Endothelial cell of umbilical vein (primary cell): ENCODE results near the gene WNT4. TPM values are rescaled to one million over a fixed set of nuclear protein-coding genes. Genes with fewer than 3 reads are reported as not detected.

Experiments
- BruUV-seq: library from RNA; stranded (reverse); fragments of 400-500 nt; replicated peaks from 2 replicates; lab custom pipeline; 2021; lab: Mats Ljungman, UMichigan
- CTCF ChIA-PET: fragments of 300-600, 350-600 bp; sonication (Branson Sonifier 250); formaldehyde crosslinking; loops from one replicate; lab custom pipeline; 2021; ENCODE audit warnings: antibody characterized with exemption, inconsistent platforms; lab: Charles Lee
- POLR2A ChIA-PET: fragments of 300-600, 350-600 bp; sonication (Branson Sonifier 250); formaldehyde crosslinking; loops from one replicate; lab custom pipeline; 2021; ENCODE audit warnings: antibody characterized with exemption, inconsistent platforms; lab: Charles Lee
- DNase-seq: peaks from one replicate; pipeline ENCODE4 v3.0.0-alpha.2; 2011; ENCODE audit warnings: low read depth, low spot score
- FAIRE-seq: peaks from 2 replicates; lab custom pipeline; 2011; peaks lifted over from hg19 to GRCh38; lab: Jason Lieb, UNC
- H2AFZ ChIP-seq: 2 replicates; pipeline ENCODE4 v1.6.0; 2012; ENCODE audit warnings: low read depth, low read length, control low read depth, inconsistent platforms
- H3K27ac ChIP-seq: 2 replicates; pipeline ENCODE4 v1.5.1; 2011; ENCODE audit warnings: low read depth, mild to moderate bottlenecking, control low read depth, low read length, moderate library complexity; ENCODE audit not compliant: insufficient read depth
- H3K27me3 ChIP-seq, 2 experiments: 2 replicates each; pipeline versions ENCODE4 v1.6.0 to v1.6.1; 2011; ENCODE audit warnings: low read length in 2 of 2, mixed read lengths in 1 of 2; ENCODE audit not compliant: control insufficient read depth in 2 of 2, insufficient read depth in 2 of 2
- H3K36me3 ChIP-seq, 2 experiments: 2 replicates in 1 of 2; 3 replicates in 1 of 2; pipeline ENCODE4 v1.5.1; 2011; ENCODE audit warnings: low read length in 2 of 2, mild to moderate bottlenecking in 1 of 2, moderate library complexity in 1 of 2; ENCODE audit not compliant: control insufficient read depth in 2 of 2, insufficient read depth in 2 of 2; ENCODE audit errors: extremely low read depth in 1 of 2
- H3K4me1 ChIP-seq: 3 replicates; pipeline ENCODE4 v1.5.1; 2011; ENCODE audit warnings: mild to moderate bottlenecking, low read length; ENCODE audit not compliant: control insufficient read depth, insufficient read depth; ENCODE audit errors: extremely low read depth
- H3K4me2 ChIP-seq: 2 replicates; pipeline ENCODE4 v1.6.1; 2011; ENCODE audit warnings: low read length, control low read depth, mixed read lengths; ENCODE audit not compliant: insufficient read depth
- H3K4me3 ChIP-seq, 3 experiments: fragments of 200-600 bp in 1 of 3; sonication (generic), shearing (Covaris generic) in 1 of 3; replicated peaks in 1 of 3; 2 replicates each; pipeline ENCODE4 v1.5.1; 2011 to 2016; ENCODE audit warnings: control low read depth in 3 of 3, low read length in 3 of 3, mild to moderate bottlenecking in 2 of 3, inconsistent platforms in 1 of 3, low read depth in 1 of 3, moderate library complexity in 1 of 3; ENCODE audit not compliant: insufficient read depth in 1 of 3
- H3K79me2 ChIP-seq: 2 replicates; pipeline ENCODE4 v1.6.0; 2012; ENCODE audit warnings: low read length, inconsistent platforms; ENCODE audit not compliant: control insufficient read depth, insufficient read depth
- H3K9ac ChIP-seq: replicated peaks from 2 replicates; pipeline ENCODE3; 2011; ENCODE audit warnings: low read length, control low read depth; ENCODE audit not compliant: insufficient read depth; ENCODE audit errors: extremely low read depth
- H3K9me1 ChIP-seq: replicated peaks from 3 replicates; pipeline ENCODE4 v1.6.0; 2011; ENCODE audit warnings: mild to moderate bottlenecking, low read length; ENCODE audit not compliant: control insufficient read depth, insufficient read depth; ENCODE audit errors: extremely low read depth
- H3K9me3 ChIP-seq: replicated peaks from 2 replicates; pipeline ENCODE4 v1.5.1; 2012; ENCODE audit warnings: low read length, inconsistent platforms; ENCODE audit not compliant: control insufficient read depth, insufficient read depth
- H4K20me1 ChIP-seq: replicated peaks from 2 replicates; pipeline ENCODE3; 2011; ENCODE audit warnings: mild to moderate bottlenecking, low read length; ENCODE audit not compliant: control insufficient read depth, insufficient read depth; ENCODE audit errors: extremely low read depth
- EZH2 ChIP-seq: IDR thresholded peaks from 2 replicates; pipeline ENCODE4 v1.6.1; 2012; ENCODE audit warnings: borderline replicate concordance, low read depth, mild to moderate bottlenecking, moderate library complexity, low read length, inconsistent platforms; ENCODE audit not compliant: severe bottlenecking
- FOS ChIP-seq: IDR thresholded peaks from 2 replicates; pipeline ENCODE4 v1.6.1; 2011; ENCODE audit warnings: mild to moderate bottlenecking, low read length, moderate library complexity, borderline replicate concordance; ENCODE audit not compliant: insufficient read depth
- GATA2 ChIP-seq: IDR thresholded peaks from 2 replicates; pipeline ENCODE4 v1.7.0; 2011; ENCODE audit warnings: low read depth, mild to moderate bottlenecking, moderate library complexity, mixed read lengths, low read length; ENCODE audit not compliant: insufficient read length, insufficient read depth
- JUN ChIP-seq: IDR thresholded peaks from 2 replicates; pipeline ENCODE4 v1.6.1; 2011; ENCODE audit warnings: borderline replicate concordance, low read depth; ENCODE audit not compliant: insufficient read length, insufficient read depth
- MAX ChIP-seq: IDR thresholded peaks from 2 replicates; pipeline ENCODE4 v1.6.1; 2011; ENCODE audit not compliant: insufficient read depth, insufficient read length
- MYC ChIP-seq: IDR thresholded peaks from one replicate; pipeline ENCODE4 v1.6.1; 2011; ENCODE audit warnings: mild to moderate bottlenecking, low read depth, low read length
- POLR2A ChIP-seq: IDR thresholded peaks from 2 replicates; pipeline ENCODE4 v1.6.1; 2012; ENCODE audit warnings: low read depth, mild to moderate bottlenecking, control low read depth, low read length
- POLR2AphosphoS5 ChIP-seq: IDR thresholded peaks from 2 replicates; pipeline ENCODE4 v1.6.1; 2012; ENCODE audit warnings: low read depth, mild to moderate bottlenecking, control low read depth, low read length, moderate library complexity; ENCODE audit not compliant: insufficient read depth
- dilution Hi-C: fragments of 300-500 bp; cut with MboI; formaldehyde crosslinking; loops from one replicate; pipeline ENCODE4 v1.15.0; 2019; ENCODE audit warnings: low sequenced_read_pairs; ENCODE audit not compliant: extremely low pct_ligation_motif_present
- intact Hi-C: fragments of 100-400 bp; cut with micrococcal nuclease; formaldehyde crosslinking; loops from one replicate; pipeline ENCODE4 v1.10.0; 2022
- polyA plus RNA-seq, 4 experiments: library from polyadenylated mRNA; depleted of rRNA in 3 of 4; stranded (reverse) in 3 of 4; unstranded in 1 of 4; fragments of >200 nt; gene quantifications; 2 replicates each; pipeline versions ENCODE4 v1.2.1 to v1.2.3, GENCODE V29; 2011 to 2012; ENCODE audit warnings: missing spikeins in 1 of 4
- total RNA-seq: library from RNA; stranded (reverse); gene quantifications from 2 replicates; pipeline ENCODE4 v1.2.3, GENCODE V29; 2021
- TF ChIP-seq, protein P1 (sequence below), 2 donors: IDR thresholded peaks; 1 replicate in 1 of 2; 2 replicates in 1 of 2; pipeline ENCODE4 v1.5.1; 2011; ENCODE audit warnings: low read length in 2 of 2, mild to moderate bottlenecking in 2 of 2, moderate library complexity in 2 of 2, control low read depth in 1 of 2, inconsistent platforms in 1 of 2, low read depth in 1 of 2; ENCODE audit not compliant: insufficient read depth in 1 of 2; ENCODE audit errors: extremely low read depth in 1 of 2

WNT4 gene
- total and polyA plus RNA-seq, 2 donors (not counting 3 experiments of a cell fraction or from before 2014, with no cell fraction given), result 0.06 TPM; not detected in 1

- ChIA-PET CTCF (no interaction called here), POLR2A (no interaction called here)
- H4K20me1 ChIP-seq, result peaks cover 2% of the 10 kb centered on the region
- H3K9me1 ChIP-seq, result no peaks in the 10 kb centered on the region
- intact Hi-C loops, result no loop called here
- no peak overlapping the region for H3K4me2 ChIP-seq
- H2AFZ ChIP-seq, result no peak overlapping the region
- no peak overlapping the region for H3K4me3 ChIP-seq
- H3K36me3 ChIP-seq, result no peaks in the 10 kb centered on the region
- H3K4me1 ChIP-seq, result no peaks in the 10 kb centered on the region
- FAIRE-seq (no peak), DNase-seq (no peak)
- dilution Hi-C loops, result no loop called here
- H3K9ac ChIP-seq, result no peak overlapping the region
- H3K9me3 ChIP-seq, result no peaks in the 10 kb centered on the region
- BruUV-seq, result no TSS peak
- no peak overlapping the region for H3K27ac ChIP-seq
- TF ChIP-seq, protein P1, sequence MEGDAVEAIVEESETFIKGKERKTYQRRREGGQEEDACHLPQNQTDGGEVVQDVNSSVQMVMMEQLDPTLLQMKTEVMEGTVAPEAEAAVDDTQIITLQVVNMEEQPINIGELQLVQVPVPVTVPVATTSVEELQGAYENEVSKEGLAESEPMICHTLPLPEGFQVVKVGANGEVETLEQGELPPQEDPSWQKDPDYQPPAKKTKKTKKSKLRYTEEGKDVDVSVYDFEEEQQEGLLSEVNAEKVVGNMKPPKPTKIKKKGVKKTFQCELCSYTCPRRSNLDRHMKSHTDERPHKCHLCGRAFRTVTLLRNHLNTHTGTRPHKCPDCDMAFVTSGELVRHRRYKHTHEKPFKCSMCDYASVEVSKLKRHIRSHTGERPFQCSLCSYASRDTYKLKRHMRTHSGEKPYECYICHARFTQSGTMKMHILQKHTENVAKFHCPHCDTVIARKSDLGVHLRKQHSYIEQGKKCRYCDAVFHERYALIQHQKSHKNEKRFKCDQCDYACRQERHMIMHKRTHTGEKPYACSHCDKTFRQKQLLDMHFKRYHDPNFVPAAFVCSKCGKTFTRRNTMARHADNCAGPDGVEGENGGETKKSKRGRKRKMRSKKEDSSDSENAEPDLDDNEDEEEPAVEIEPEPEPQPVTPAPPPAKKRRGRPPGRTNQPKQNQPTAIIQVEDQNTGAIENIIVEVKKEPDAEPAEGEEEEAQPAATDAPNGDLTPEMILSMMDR (IDR thresholded peaks at IDR 0.05; ENCODE audit: extremely low read depth in 1 of 2, insufficient read depth in 1 of 2, low read depth in 1 of 2, low read length in 2 of 2), result no peak
- TF ChIP-seq EZH2, result no peak
- TF ChIP-seq JUN, result no peak
- TF ChIP-seq FOS, result no peak
- TF ChIP-seq POLR2A, result no peak
- no peak for TF ChIP-seq MAX
- no peak for TF ChIP-seq MYC
- no peak for TF ChIP-seq POLR2AphosphoS5
- TF ChIP-seq GATA2, result no peak
- no peaks in the 10 kb centered on the region for H3K79me2 ChIP-seq
- H3K27me3 ChIP-seq, result peaks cover 14 to 15% of the 10 kb centered on the region in 2 experiments
These were observed 43.4 kb upstream of the WNT4 start for GRCh38 chr1:22186311-22186710.
